Skeletal muscle tissue (tissue), 4 donors: ENCODE data around the gene SORBS2. TPM values are rescaled to one million over a fixed set of nuclear protein-coding genes. Genes with fewer than 3 reads are reported as not detected.

Experiments
- H3K27ac ChIP-seq: one replicate; pipeline ENCODE4 v1.7.0; 2013; ENCODE audit warnings: mild to moderate bottlenecking, low read depth, low read length, inconsistent platforms
- H3K27me3 ChIP-seq, 3 donors: one replicate each; pipeline ENCODE4 v1.7.0; 2013; ENCODE audit warnings: low read length in 3 of 3; ENCODE audit not compliant: control insufficient read depth in 3 of 3, insufficient read depth in 3 of 3
- H3K36me3 ChIP-seq, 3 donors: one replicate each; pipeline ENCODE4 v1.7.0; 2013; ENCODE audit warnings: low read length in 3 of 3; ENCODE audit not compliant: control insufficient read depth in 3 of 3, insufficient read depth in 3 of 3
- H3K4me1 ChIP-seq, 3 donors: one replicate each; pipeline ENCODE4 v1.7.0; 2013; ENCODE audit warnings: low read length in 3 of 3, mild to moderate bottlenecking in 3 of 3; ENCODE audit not compliant: control insufficient read depth in 3 of 3, insufficient read depth in 3 of 3
- H3K4me3 ChIP-seq, 3 donors: one replicate each; pipeline ENCODE4 v1.7.0; 2013; ENCODE audit warnings: low read length in 3 of 3
- H3K9ac ChIP-seq, 3 donors: one replicate each; pipeline ENCODE4 v1.7.0; 2013; ENCODE audit warnings: low read length in 3 of 3, mild to moderate bottlenecking in 3 of 3, moderate library complexity in 2 of 3, low read depth in 1 of 3
- H3K9me3 ChIP-seq, 3 donors: one replicate each; pipeline ENCODE4 v1.7.0; 2013; ENCODE audit warnings: low read length in 3 of 3; ENCODE audit not compliant: control insufficient read depth in 3 of 3
- total RNA-seq: library from RNA; depleted of rRNA; stranded (reverse); fragments of >200 nt; gene quantifications from one replicate; pipeline ENCODE4 v1.2.3, GENCODE V29; 2014
- donor health status: Osteomylitis.

Gene SORBS2
- total RNA-seq, 1 donor from 2014 or later = 14.1 TPM

GRCh38 chr4:185672151-185672550, 139.8 kb downstream of the SORBS2 start:
- H3K36me3 ChIP-seq = no peaks in the 10 kb centered on the region
- H3K27ac ChIP-seq = no peak overlapping the region
- no peaks in the 10 kb centered on the region for H3K9me3 ChIP-seq
- no peak overlapping the region for H3K4me3 ChIP-seq
- peaks cover 9 to 25% (median 24%) of the 10 kb centered on the region in 3 donors for H3K4me1 ChIP-seq
- no peak overlapping the region for H3K9ac ChIP-seq
- H3K27me3 ChIP-seq = no peaks in the 10 kb centered on the region

GRCh38 chr4:185671496-185671895, 140.5 kb downstream of the SORBS2 start:
- Histone ChIP-seq H3K9ac (no peak overlapping the region), H3K4me1 (peaks cover 9 to 25% (median 24%) of the 10 kb centered on the region in 3 donors), H3K27me3 (no peaks in the 10 kb centered on the region), H3K36me3 (no peaks in the 10 kb centered on the region), H3K27ac (no peak overlapping the region), H3K9me3 (no peaks in the 10 kb centered on the region), H3K4me3 (no peak overlapping the region)

- Histone ChIP-seq H3K27me3 (no peaks in the 10 kb centered on the region), H3K36me3 (no peaks in the 10 kb centered on the region), H3K4me1 (peaks cover 9 to 25% (median 24%) of the 10 kb centered on the region in 3 donors), H3K9me3 (no peaks in the 10 kb centered on the region), H3K27ac (no peak overlapping the region), H3K4me3 (no peak overlapping the region), H3K9ac (no peak overlapping the region)
Measured at GRCh38 chr4:185671066-185671465, 140.9 kb downstream of the SORBS2 start.

- no peak overlapping the region for H3K27ac ChIP-seq
Measured at GRCh38 chr4:185669288-185669687, 142.7 kb downstream of the SORBS2 start.

GRCh38 chr4:185666156-185666555, 145.8 kb downstream of the SORBS2 start:
- Histone ChIP-seq H3K27me3 (no peaks in the 10 kb centered on the region), H3K9me3 (no peaks in the 10 kb centered on the region), H3K36me3 (peaks cover 0 to 3% (median 0%) of the 10 kb centered on the region in 3 donors), H3K4me3 (no peak overlapping the region), H3K27ac (no peak overlapping the region), H3K4me1 (peaks cover 0 to 7% (median 6%) of the 10 kb centered on the region in 3 donors), H3K9ac (no peak overlapping the region)

More at GRCh38 chr4:185669288-185669687, 142.7 kb downstream of the SORBS2 start:
- Histone ChIP-seq H3K27me3 (no peaks in the 10 kb centered on the region), H3K36me3 (no peaks in the 10 kb centered on the region), H3K9ac (no peak overlapping the region), H3K4me3 (no peak overlapping the region), H3K9me3 (no peaks in the 10 kb centered on the region), H3K4me1 (peaks cover 9 to 25% (median 24%) of the 10 kb centered on the region in 3 donors)

GRCh38 chr4:185665655-185666054, 146.3 kb downstream of the SORBS2 start:
- Histone ChIP-seq H3K9ac (no peak overlapping the region), H3K27me3 (no peaks in the 10 kb centered on the region), H3K4me3 (no peak overlapping the region), H3K27ac (no peak overlapping the region), H3K9me3 (no peaks in the 10 kb centered on the region), H3K4me1 (peaks cover 0 to 2% (median 1%) of the 10 kb centered on the region in 3 donors), H3K36me3 (peaks cover 0 to 3% (median 0%) of the 10 kb centered on the region in 3 donors)

GRCh38 chr4:185664481-185664880, 147.5 kb downstream of the SORBS2 start:
- no peak overlapping the region for H3K4me3 ChIP-seq
- no peak overlapping the region for H3K9ac ChIP-seq
- no peaks in the 10 kb centered on the region for H3K27me3 ChIP-seq
- no peaks in the 10 kb centered on the region for H3K9me3 ChIP-seq
- no peak overlapping the region for H3K27ac ChIP-seq
- peaks cover 0 to 3% (median 0%) of the 10 kb centered on the region in 3 donors for H3K36me3 ChIP-seq
- H3K4me1 ChIP-seq = no peaks in the 10 kb centered on the region

GRCh38 chr4:185662030-185662778, 149.8 kb downstream of the SORBS2 start:
- Histone ChIP-seq H3K36me3 (peaks cover 0 to 3% (median 0%) of the 10 kb centered on the region in 3 donors), H3K4me1 (peaks cover 0 to 4% (median 3%) of the 10 kb centered on the region in 3 donors), H3K27me3 (no peaks in the 10 kb centered on the region), H3K4me3 (no peak overlapping the region), H3K27ac (no peak overlapping the region), H3K9me3 (no peaks in the 10 kb centered on the region), H3K9ac (no peak overlapping the region)

- Histone ChIP-seq H3K27ac (no peak overlapping the region), H3K9me3 (no peaks in the 10 kb centered on the region), H3K27me3 (no peaks in the 10 kb centered on the region), H3K4me1 (peaks cover 5 to 13% (median 7%) of the 10 kb centered on the region in 3 donors), H3K4me3 (no peak overlapping the region), H3K36me3 (peaks cover 0 to 3% (median 0%) of the 10 kb centered on the region in 3 donors), H3K9ac (no peak overlapping the region)
Measured at GRCh38 chr4:185660340-185660739, 151.7 kb downstream of the SORBS2 start.

GRCh38 chr4:185657699-185658098, 154.3 kb downstream of the SORBS2 start:
- peaks cover 5 to 13% (median 7%) of the 10 kb centered on the region in 3 donors for H3K4me1 ChIP-seq
- H3K27me3 ChIP-seq = no peaks in the 10 kb centered on the region
- H3K9me3 ChIP-seq = no peaks in the 10 kb centered on the region
- H3K27ac ChIP-seq = no peak overlapping the region
- H3K4me3 ChIP-seq = peak overlapping the region in 1 of 3 donors; percentile 50
- H3K36me3 ChIP-seq = peaks cover 0 to 3% (median 0%) of the 10 kb centered on the region in 3 donors
- no peak overlapping the region for H3K9ac ChIP-seq
